Esophagus squamous epithelium (tissue), 5 donors: ENCODE measurements around the gene NXN. TPM values are rescaled to one million over a fixed set of nuclear protein-coding genes. Genes with fewer than 3 reads are reported as not detected.
A peak's percentile ranks its signal among the peaks of the same experiment; 100 is the strongest.

Experiments used
- DNase-seq: peaks from one replicate; lab custom pipeline; 2025; lab: John Stamatoyannopoulos, UW
- H3K27ac ChIP-seq, 4 donors: fragments of 200-600 bp; sonication (generic); one replicate each; pipeline ENCODE4 v1.5.1; 2016 to 2019; ENCODE audit warnings: mild to moderate bottlenecking in 1 of 4
- H3K27me3 ChIP-seq, 4 donors: fragments of 200-600 bp; sonication (generic); 1 replicate in 3 of 4; 2 replicates in 1 of 4; pipeline versions ENCODE4 v1.5.1 to v1.6.0; 2017 to 2021; ENCODE audit warnings: antibody characterized with exemption in 1 of 4
- H3K36me3 ChIP-seq, 3 donors: fragments of 200-600 bp; sonication (generic); one replicate each; pipeline ENCODE4 v1.5.1; 2016 to 2019
- H3K4me1 ChIP-seq, 3 donors: fragments of 200-600 bp; sonication (generic); one replicate each; pipeline ENCODE4 v1.5.1; 2017 to 2019
- H3K4me3 ChIP-seq, 4 donors: fragments of 200-600 bp; sonication (generic); 1 replicate in 3 of 4; 2 replicates in 1 of 4; pipeline ENCODE4 v1.5.1; 2016 to 2019; ENCODE audit warnings: mild to moderate bottlenecking in 2 of 4, moderate library complexity in 1 of 4
- H3K9me3 ChIP-seq, 3 donors: fragments of 200-600 bp; sonication (generic); one replicate each; pipeline ENCODE4 v1.5.1; 2016 to 2019
- CTCF ChIP-seq, 6 experiments: fragments of 450-650 bp in 4 of 6; fragments of 200-600 bp in 2 of 6; sonication (generic) in 2 of 6; IDR thresholded peaks; one replicate each; pipeline ENCODE4 v1.5.1; 2016 to 2019; ENCODE audit warnings: antibody characterized with exemption in 6 of 6, mild to moderate bottlenecking in 4 of 6, moderate library complexity in 4 of 6
- POLR2A ChIP-seq, 4 donors: fragments of 450-650 bp; IDR thresholded peaks; one replicate each; pipeline ENCODE4 v1.6.1; 2017; ENCODE audit warnings: antibody characterized with exemption in 4 of 4, mild to moderate bottlenecking in 4 of 4, moderate library complexity in 3 of 4
- WGBS, 2 donors: methylation state at CpG; one replicate each; pipeline ENCODE4 v1.1.5; 2018; 5-methylcytosine and 5-hydroxymethylcytosine counted together
- intact Hi-C: fragments of 100-400 bp; cut with DNase I; formaldehyde crosslinking; loops from one replicate; pipeline ENCODE4 v1.15.0; 2022
- total RNA-seq, 4 donors: library from RNA; depleted of rRNA; stranded (reverse); fragments of >200 nt; gene quantifications; one replicate each; pipeline ENCODE4 v1.1.0, GENCODE V29; 2016
- donor health status: DM: yes; HTN: yes; CAD: no.

Gene NXN
- total RNA-seq, 4 donors from 2014 or later, result 19.5 to 34.9 (median 28.7) TPM

DNA sequence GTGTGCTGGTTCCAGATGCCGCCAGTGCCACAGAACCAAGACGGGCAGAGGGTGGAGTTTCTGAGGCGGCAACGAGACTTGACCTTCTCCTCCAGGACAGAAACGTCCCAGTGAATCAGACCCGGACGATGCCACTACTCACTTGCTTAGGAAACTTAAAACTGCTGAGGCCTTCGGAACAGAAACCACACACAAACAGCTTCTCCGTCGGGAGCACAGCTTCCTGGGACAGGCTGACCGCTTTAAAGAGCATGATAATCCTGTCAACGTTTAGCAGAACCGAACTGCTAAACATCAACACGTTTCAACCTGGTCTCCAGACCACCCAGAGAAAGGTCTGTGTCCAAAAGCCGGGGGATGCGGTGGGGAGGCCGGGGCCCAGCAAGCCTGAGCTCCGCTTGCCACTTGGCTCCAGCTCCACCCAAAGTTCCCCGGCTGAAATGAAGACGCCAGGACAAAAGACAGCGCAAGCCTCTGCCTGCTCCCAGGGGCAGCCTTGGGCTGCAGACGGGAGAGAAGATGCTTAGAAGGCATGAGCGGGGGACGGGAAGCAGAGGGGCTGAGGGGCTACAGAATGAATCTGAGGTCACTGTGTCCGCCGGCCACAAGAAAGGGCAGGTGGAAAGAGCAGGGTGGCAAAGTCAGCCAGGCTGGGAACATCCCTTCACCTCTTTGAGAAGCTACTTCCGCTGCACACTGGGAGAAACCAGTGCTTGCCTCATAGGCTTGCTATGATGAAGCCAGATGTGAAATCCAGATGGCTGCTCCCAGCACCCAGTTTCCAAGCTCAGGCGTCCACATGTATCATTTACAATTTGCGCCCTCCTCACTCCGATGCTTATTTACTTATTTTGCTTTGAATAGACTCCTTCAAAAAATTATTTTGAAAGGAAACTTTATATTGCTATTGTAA, 128.5 kb downstream of the NXN start:
- Histone ChIP-seq H3K4me3 (peak overlapping the region; percentile 9 to 41 (median 22)), H3K36me3 (no peaks in the 10 kb centered on the region), H3K27ac (peak overlapping the region; percentile 69 to 85 (median 79)), H3K27me3 (no peaks in the 10 kb centered on the region), H3K4me1 (peaks cover 22 to 88% (median 43%) of the 10 kb centered on the region in 3 donors), H3K9me3 (no peaks in the 10 kb centered on the region)
- intact Hi-C loops, result no loop called here
- TF ChIP-seq CTCF (IDR thresholded peaks at IDR 0.05), result no peak
- no peak for TF ChIP-seq POLR2A (IDR thresholded peaks at IDR 0.05)
- 29 to 56% methylated on average over 4 to 30 of the region's 30 CpGs for WGBS, 2 donors
- no peak for DNase-seq

DNA sequence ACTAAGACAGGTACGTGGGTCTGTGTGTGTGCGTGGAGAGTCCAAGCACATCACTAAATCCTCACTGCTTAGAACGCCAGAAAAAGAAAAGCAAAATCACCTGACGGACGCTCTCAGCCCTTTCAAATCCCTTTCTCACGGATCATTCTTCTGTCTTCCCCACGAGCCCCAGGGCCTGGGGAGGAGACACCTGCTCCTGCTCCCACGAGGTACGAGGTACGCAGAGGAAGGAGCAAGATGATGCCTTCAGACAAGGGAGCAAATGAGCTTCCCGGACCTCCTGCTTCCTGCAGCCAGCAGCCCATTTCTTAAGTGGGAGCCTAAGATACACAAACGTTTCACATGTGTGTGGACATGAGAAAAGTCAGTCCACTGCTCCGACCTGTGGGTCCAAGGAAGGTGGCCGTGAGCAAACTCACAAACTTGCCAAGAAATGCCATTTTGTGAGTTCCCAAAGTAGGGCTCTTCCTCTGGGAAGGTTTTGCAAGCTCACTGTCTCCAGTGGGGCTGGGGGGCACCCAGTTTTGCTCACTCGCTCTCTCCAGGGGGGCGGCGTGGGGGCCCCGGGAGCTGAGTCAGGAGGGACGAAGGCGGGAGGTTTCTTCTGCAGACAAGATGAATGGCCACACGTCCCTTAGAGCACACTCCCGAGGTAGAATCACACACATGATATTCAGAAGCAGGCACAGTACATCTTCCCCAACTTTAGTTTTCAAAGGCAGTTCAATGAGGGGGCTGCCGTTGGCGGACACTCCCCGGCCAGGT, 129.3 kb downstream of the NXN start:
- no peak for TF ChIP-seq CTCF (IDR thresholded peaks at IDR 0.05)
- TF ChIP-seq POLR2A (IDR thresholded peaks at IDR 0.05), result no peak
- peak overlapping the region in 3 of 4 donors; percentile 15 to 41 (median 29) for H3K4me3 ChIP-seq
- intact Hi-C loops, result no loop called here
- H3K27me3 ChIP-seq, result no peaks in the 10 kb centered on the region
- no peak for DNase-seq
- H3K27ac ChIP-seq, result peak overlapping the region; percentile 69 to 85 (median 80)
- no peaks in the 10 kb centered on the region for H3K9me3 ChIP-seq
- no peaks in the 10 kb centered on the region for H3K36me3 ChIP-seq
- WGBS, 2 donors, result 75 to 81% methylated on average over 15 to 17 of the region's 25 CpGs
- peaks cover 18 to 82% (median 35%) of the 10 kb centered on the region in 3 donors for H3K4me1 ChIP-seq

- H3K4me1 ChIP-seq, result peaks cover 18 to 74% (median 29%) of the 10 kb centered on the region in 3 donors
- peak overlapping the region; percentile 6 to 85 (median 62) for H3K27ac ChIP-seq
- H3K27me3 ChIP-seq, result no peaks in the 10 kb centered on the region
- peak overlapping the region in 1 of 4 donors; percentile 4 for H3K4me3 ChIP-seq
- no peak for TF ChIP-seq CTCF (IDR thresholded peaks at IDR 0.05)
- TF ChIP-seq POLR2A (IDR thresholded peaks at IDR 0.05), result no peak
- no peaks in the 10 kb centered on the region for H3K9me3 ChIP-seq
- intact Hi-C loops, result no loop called here
- no peak for DNase-seq
- no peaks in the 10 kb centered on the region for H3K36me3 ChIP-seq
- 61 to 71% methylated on average over 11 of the region's 11 CpGs for WGBS, 2 donors
These were observed 131.2 kb downstream of the NXN start for GRCh38 chr17:848402-848801.

DNA sequence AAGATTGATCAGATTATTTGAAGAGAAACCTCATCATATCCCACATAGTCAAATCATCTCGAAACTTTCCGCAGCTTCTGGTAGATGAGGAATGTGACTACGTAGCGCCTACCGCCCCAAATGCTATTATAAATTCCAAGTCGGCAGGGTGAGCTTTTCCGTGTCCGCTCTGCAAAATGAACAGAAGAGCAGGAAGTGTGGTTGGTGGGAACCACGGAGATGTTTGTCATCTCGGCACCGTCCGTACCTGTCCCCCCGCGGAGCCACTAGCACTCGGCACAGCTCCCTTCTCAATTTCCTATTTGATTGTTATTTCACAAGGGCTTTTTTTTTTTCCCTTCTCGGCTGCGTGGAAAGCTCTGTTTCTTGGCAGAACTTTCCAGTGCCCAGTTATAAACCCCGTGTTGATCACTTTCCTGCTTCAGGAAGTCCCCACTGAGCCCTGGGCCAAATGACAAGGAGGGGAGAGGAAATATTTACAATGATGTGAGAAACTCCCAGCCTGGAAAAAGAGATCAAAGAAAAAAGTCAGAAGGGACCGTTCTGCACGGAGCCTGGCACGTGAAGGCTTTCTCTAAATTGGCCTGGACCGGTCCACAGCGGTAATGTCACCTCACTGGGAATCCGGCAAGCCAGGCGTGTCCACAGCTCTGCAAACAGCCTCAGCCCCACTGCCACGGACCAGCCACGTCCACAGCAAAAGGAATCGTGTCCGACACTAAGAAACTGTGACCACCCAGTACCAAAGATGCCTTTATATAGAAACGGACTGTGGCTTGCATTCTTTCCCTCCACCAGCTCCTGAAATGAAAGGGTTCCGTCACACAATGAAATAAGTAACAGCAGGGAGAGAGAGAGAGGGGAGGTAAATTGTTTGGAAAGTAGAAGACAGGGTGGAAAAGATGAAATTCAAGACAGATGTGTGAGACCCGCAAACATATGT, 132.4 kb downstream of the NXN start:
- intact Hi-C loops, result no loop called here
- DNase-seq, result no peak
- Histone ChIP-seq H3K27me3 (no peaks in the 10 kb centered on the region), H3K4me1 (peaks cover 14 to 69% (median 25%) of the 10 kb centered on the region in 3 donors), H3K36me3 (no peaks in the 10 kb centered on the region), H3K27ac (peak overlapping the region; percentile 9 to 85 (median 51)), H3K9me3 (no peaks in the 10 kb centered on the region), H3K4me3 (peak overlapping the region in 3 of 4 donors; percentile 10 to 38 (median 33))
- TF ChIP-seq POLR2A (IDR thresholded peaks at IDR 0.05) (no peak), CTCF (IDR thresholded peaks at IDR 0.05) (no peak)
- 39 to 41% methylated on average over 32 of the region's 32 CpGs for WGBS, 2 donors
